H1 (cell line): ENCODE data around the gene MID1. TPM values are rescaled to one million over a fixed set of nuclear protein-coding genes. Genes with fewer than 3 reads are reported as not detected.

Experiments used
- CBX8 ChIP-seq: fragments of 300-800, 300-1000 bp; sonication (generic); IDR thresholded peaks from 2 replicates; pipeline ENCODE4 v1.7.1; 2016; ENCODE audit warnings: low read depth, low read length, borderline replicate concordance
- KDM4A ChIP-seq: IDR thresholded peaks from one replicate; pipeline ENCODE4 v1.7.1; 2012; ENCODE audit warnings: low read depth, mild to moderate bottlenecking, moderate library complexity, low read length, inconsistent platforms; ENCODE audit not compliant: severe bottlenecking
- NANOG ChIP-seq: IDR thresholded peaks from 2 replicates; pipeline ENCODE4 v1.6.1; 2011; ENCODE audit warnings: low read length, low read depth, mild to moderate bottlenecking, inconsistent platforms; ENCODE audit not compliant: insufficient read depth, poor library complexity, severe bottlenecking
- polyA plus RNA-seq, 7 experiments: library from polyadenylated mRNA; depleted of rRNA in 3 of 7; stranded (reverse) in 5 of 7; unstranded in 2 of 7; fragments of >200 nt in 5 of 7; fragments of 200-250 nt in 2 of 7; gene quantifications; 1 replicate in 5 of 7; 2 replicates in 1 of 7; 4 replicates in 1 of 7; pipeline versions ENCODE4 v1.2.1 to v1.2.3, GENCODE V29; 2011 to 2013; ENCODE audit warnings: missing spikeins in 2 of 7, mixed read lengths in 2 of 7
- total RNA-seq: library from RNA; stranded (reverse); fragmentation: NEBNext Ultra II Directional; extraction: Animal tissue kit (Norgen Biotek cat#: 25700); gene quantifications from 2 replicates; pipeline ENCODE4 v1.2.1, GENCODE V29; 2021

The MID1 gene
- total and polyA plus RNA-seq, 2 of the 8 experiments (the other 6 are each of a cell fraction or from before 2014, with no cell fraction given), result 12.9 to 54.3 TPM

- TF ChIP-seq KDM4A (no peak), NANOG (no peak), CBX8 (no peak)
These were observed 135.1 kb downstream of the MID1 start (continued) for GRCh38 chrX:10485326-10485725.
